ENCODE results near the gene ZBTB5. TPM values are rescaled to one million over a fixed set of nuclear protein-coding genes. Genes with fewer than 3 reads are reported as not detected.
A peak's percentile ranks its signal among the peaks of the same experiment; 100 is the strongest.
"Not testable (repeated sequence)": the region's sequence is repeated elsewhere in the genome, so short reads cannot be mapped to it uniquely, and the experiment has no call there.

Gene ZBTB5
- total and polyA plus RNA-seq, 2 of the 13 experiments (the other 11 are each of a cell fraction or from before 2014, with no cell fraction given), result 12.5 to 20.5 TPM

GRCh38 chr9:37477443-37477842 is 12.2 kb upstream of the ZBTB5 start:
- H3K9me3 ChIP-seq (ENCODE audit: low read length); H4K20me1 ChIP-seq (ENCODE audit: insufficient read depth, low read length); H3K36me3 ChIP-seq (replicated peaks in 1 of 2; ENCODE audit: control insufficient read depth in 1 of 2, insufficient read depth in 2 of 2, low read length in 2 of 2); H3K27me3 ChIP-seq (ENCODE audit: control insufficient read depth in 1 of 2, insufficient read depth in 2 of 2, low read length in 2 of 2); H3K9ac ChIP-seq (ENCODE audit: insufficient read depth, low read depth, low read length); intact Hi-C loops (cut with micrococcal nuclease; ENCODE audit: unreplicated experiment); CTCF ChIA-PET (ENCODE audit: low intra/inter-chr PET ratio, low total read pairs); FAIRE-seq; H3K27ac ChIP-seq (ENCODE audit: extremely low read length, insufficient read depth, low read length); H3K4me2 ChIP-seq (ENCODE audit: low read depth, low read length); H2AFZ ChIP-seq (ENCODE audit: low read length); BruUV-seq (replicated peaks); ATAC-seq; H3K4me3 ChIP-seq (replicated peaks in 1 of 3; ENCODE audit: insufficient read depth in 1 of 3, low read depth in 2 of 3, low read length in 3 of 3); DNase-seq (ENCODE audit: low spot score); H3K79me2 ChIP-seq (ENCODE audit: insufficient read depth, low read length); POLR2A ChIA-PET: not testable (repeated sequence)
- H3K4me1 ChIP-seq (ENCODE audit: insufficient read depth, low read length), result peaks cover 29% of the 10 kb centered on the region
- in situ Hi-C loops (cut with HindIII; ENCODE audit: extremely low pct_ligation_motif_present, low pct_unique_long_range_greater_than_20kb), result loop anchor here (25.0 kb wide), 3 partner anchors 260 to 885 kb away; partner anchors contain the start of gene SLC25A51
- TF ChIP-seq HNF4A (CRISPR knock-in tag; IDR thresholded peaks at IDR 0.05) (peak; percentile 23; the same call in 1 of the 2 replicates), KAT2B (IDR thresholded peaks at IDR 0.05; ENCODE audit: borderline replicate concordance, low read depth, low read length) (peak; percentile 67; the same call in 1 of the 2 replicates)
- WGBS (ENCODE audit: low lambda C conversion rate), result 3% methylated on average over 4 of the region's 4 CpGs

GRCh38 chr9:37476930-37477329 is 11.7 kb upstream of the ZBTB5 start:
- POLR2A ChIA-PET, result no interaction called here
- Histone ChIP-seq H3K27me3 (ENCODE audit: control insufficient read depth in 1 of 2, insufficient read depth in 2 of 2, low read length in 2 of 2) (no peaks in the 10 kb centered on the region; a peak in 1 of 5 replicates), H3K9ac (ENCODE audit: insufficient read depth, low read depth, low read length) (no peak overlapping the region), H3K79me2 (ENCODE audit: insufficient read depth, low read length) (no peaks in the 10 kb centered on the region), H3K27ac (ENCODE audit: extremely low read length, insufficient read depth, low read length) (no peak overlapping the region), H4K20me1 (ENCODE audit: insufficient read depth, low read length) (no peaks in the 10 kb centered on the region), H2AFZ (ENCODE audit: low read length) (no peak overlapping the region), H3K4me1 (ENCODE audit: insufficient read depth, low read length) (peaks cover 31% of the 10 kb centered on the region), H3K9me3 (ENCODE audit: low read length) (no peaks in the 10 kb centered on the region), H3K4me3 (replicated peaks in 1 of 3; ENCODE audit: insufficient read depth in 1 of 3, low read depth in 2 of 3, low read length in 3 of 3) (no peak overlapping the region), H3K36me3 (replicated peaks in 1 of 2; ENCODE audit: control insufficient read depth in 1 of 2, insufficient read depth in 2 of 2, low read length in 2 of 2) (no peaks in the 10 kb centered on the region), H3K4me2 (ENCODE audit: low read depth, low read length) (no peak overlapping the region)
- DNase-seq (ENCODE audit: low spot score) (no peak), FAIRE-seq (no peak), ATAC-seq (no peak)
- intact Hi-C loops (cut with micrococcal nuclease; ENCODE audit: unreplicated experiment) (no loop called here), in situ Hi-C loops (cut with HindIII; ENCODE audit: extremely low pct_ligation_motif_present, low pct_unique_long_range_greater_than_20kb) (loop anchor here (25.0 kb wide), 3 partner anchors 260 to 885 kb away; partner anchors contain the start of gene SLC25A51)
- no TSS peak for BruUV-seq (replicated peaks)
- CTCF ChIA-PET (ENCODE audit: low intra/inter-chr PET ratio, low total read pairs), result no interaction called here
- TF ChIP-seq KAT8 (CRISPR knock-in tag; IDR thresholded peaks at IDR 0.05), result no peak
- no peak for TF ChIP-seq NR2C2 (CRISPR knock-in tag; IDR thresholded peaks at IDR 0.05; ENCODE audit: borderline replicate concordance)
- no peak for TF ChIP-seq BRCA1 (CRISPR knock-in tag; IDR thresholded peaks at IDR 0.05)
- 26% methylated on average over 11 of the region's 11 CpGs for WGBS (ENCODE audit: low lambda C conversion rate)

Data from HepG2 (cell line).